HG03066 (cell line): ENCODE measurements around the gene TUT1.
"Not testable (repeated sequence)": the region's sequence is repeated elsewhere in the genome, so short reads cannot be mapped to it uniquely, and the experiment has no call there.

Experiments used
- ATAC-seq: cut with Tn5 transposase; IDR thresholded peaks from one replicate; pipeline ENCODE4 v1.9.1; 2021; ENCODE audit warnings: low read depth; ENCODE audit not compliant: unreplicated experiment

Gene TUT1

GRCh38 chr11:62556875-62557631 is 34.3 kb downstream of the TUT1 start:
- peak; percentile 37 for ATAC-seq

GRCh38 chr11:62556108-62556874 is 35.0 kb downstream of the TUT1 start:
- peak; percentile 29 for ATAC-seq

- no peak for ATAC-seq
Observed at GRCh38 chr11:62555464-62556107, 35.7 kb downstream of the TUT1 start.

GRCh38 chr11:62554387-62555167 is 36.7 kb downstream of the TUT1 start:
- no peak for ATAC-seq

GRCh38 chr11:62553839-62554361 is 37.4 kb downstream of the TUT1 start:
- no peak for ATAC-seq

- no peak for ATAC-seq
Observed at GRCh38 chr11:62553080-62553838, 38.1 kb downstream of the TUT1 start.

GRCh38 chr11:62552485-62553079 is 38.7 kb downstream of the TUT1 start:
- no peak for ATAC-seq

- ATAC-seq, result not testable (repeated sequence)
Observed at GRCh38 chr11:62550478-62550877, 40.8 kb downstream of the TUT1 start.

GRCh38 chr11:62548545-62549335 is 42.6 kb downstream of the TUT1 start:
- no peak for ATAC-seq

GRCh38 chr11:62547691-62548281 is 43.5 kb downstream of the TUT1 start:
- no peak for ATAC-seq

- ATAC-seq, result no peak
Observed at GRCh38 chr11:62546929-62547625, 44.2 kb downstream of the TUT1 start.

- no peak for ATAC-seq
Observed at GRCh38 chr11:62546244-62546928, 44.9 kb downstream of the TUT1 start, which contains the start of gene AHNAK. AHNAK (minus strand) TSS chr11:62546806; CDS start chr11:62536098, 10,708 bp downstream.

GRCh38 chr11:62545437-62546243 is 45.7 kb downstream of the TUT1 start:
- no peak for ATAC-seq

- ATAC-seq, result no peak
Observed at GRCh38 chr11:62544581-62545436, 46.5 kb downstream of the TUT1 start.
